ENCODE data around the gene C18orf63. TPM values are rescaled to one million over a fixed set of nuclear protein-coding genes. Genes with fewer than 3 reads are reported as not detected.
"Not testable (repeated sequence)": the region's sequence is repeated elsewhere in the genome, so short reads cannot be mapped to it uniquely, and the experiment has no call there.

Gene C18orf63
- polyA plus RNA-seq, 1 donor = 0.55 TPM

DNA sequence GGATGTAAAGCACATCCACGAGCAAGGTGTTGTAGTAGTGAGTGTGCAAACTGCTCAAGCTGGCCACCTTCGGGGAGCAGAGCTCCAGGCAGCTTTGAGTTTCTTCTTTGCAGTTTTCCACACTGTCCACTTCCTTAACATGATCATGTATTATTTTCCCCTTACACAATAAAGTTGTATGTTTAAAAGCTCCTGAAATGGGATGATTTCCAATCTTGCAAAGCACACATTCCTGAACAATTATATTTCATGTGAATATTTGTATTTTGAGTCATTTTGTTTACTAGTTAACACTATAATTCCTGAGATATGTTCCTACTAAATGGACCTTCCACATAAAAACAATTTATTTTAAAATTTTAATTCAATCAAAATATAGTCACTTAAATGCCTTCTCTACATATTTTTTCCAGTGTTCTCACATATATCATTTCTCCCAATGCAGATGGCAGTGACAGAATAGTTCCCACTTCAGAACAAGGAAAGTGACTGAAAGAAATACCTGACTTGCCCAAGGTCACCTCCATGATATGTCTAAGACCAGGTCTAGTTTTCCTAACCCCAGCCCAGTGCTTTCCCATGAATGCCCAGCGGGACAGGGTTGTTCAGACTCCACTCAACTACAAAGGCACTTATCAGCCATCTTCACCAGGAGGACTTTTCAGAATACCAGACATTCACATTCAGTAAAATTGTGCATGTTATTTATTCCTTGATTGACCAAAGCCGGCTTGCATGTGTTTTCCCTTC lies 29.4 kb upstream of the C18orf63 start:
- DNase-seq = no peak

DNA sequence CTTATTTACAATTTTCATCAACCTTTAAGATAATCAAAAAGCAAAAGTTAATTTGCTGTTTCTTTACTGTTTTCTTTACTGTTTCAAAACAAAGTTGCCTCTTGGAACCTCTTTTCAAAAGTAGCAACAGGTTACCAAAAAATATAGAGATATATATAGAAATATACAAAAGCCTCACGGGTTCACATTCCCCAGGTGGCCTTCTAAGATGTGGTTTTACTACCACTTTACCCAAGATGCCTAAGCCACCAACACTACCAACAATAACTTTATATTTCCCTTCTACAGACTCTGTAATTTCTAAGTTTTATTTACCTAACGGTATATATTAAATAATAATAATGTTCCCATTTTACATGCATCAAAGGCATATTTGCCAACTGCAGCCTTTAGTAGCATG lies 28.8 kb upstream of the C18orf63 start:
- no peak for DNase-seq

DNA sequence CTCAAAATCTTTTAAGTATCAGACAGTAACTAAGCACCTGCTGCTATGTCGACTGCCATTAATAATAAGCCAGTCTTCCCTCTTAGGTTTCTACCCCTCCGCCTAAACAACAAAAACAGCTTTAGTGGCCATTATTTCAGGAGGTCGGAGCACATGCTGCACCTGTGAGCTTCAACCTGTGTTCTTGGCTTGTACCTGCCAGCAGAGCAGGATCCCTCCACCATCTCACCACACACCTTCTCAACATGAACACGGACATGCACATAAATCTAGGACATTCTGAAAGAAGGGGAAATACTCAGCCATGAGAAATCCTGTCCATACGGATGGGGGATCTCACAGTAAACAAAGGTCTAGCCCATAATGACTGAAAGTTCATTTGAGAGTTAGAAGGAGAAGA lies 27.6 kb upstream of the C18orf63 start:
- no peak for DNase-seq

DNA sequence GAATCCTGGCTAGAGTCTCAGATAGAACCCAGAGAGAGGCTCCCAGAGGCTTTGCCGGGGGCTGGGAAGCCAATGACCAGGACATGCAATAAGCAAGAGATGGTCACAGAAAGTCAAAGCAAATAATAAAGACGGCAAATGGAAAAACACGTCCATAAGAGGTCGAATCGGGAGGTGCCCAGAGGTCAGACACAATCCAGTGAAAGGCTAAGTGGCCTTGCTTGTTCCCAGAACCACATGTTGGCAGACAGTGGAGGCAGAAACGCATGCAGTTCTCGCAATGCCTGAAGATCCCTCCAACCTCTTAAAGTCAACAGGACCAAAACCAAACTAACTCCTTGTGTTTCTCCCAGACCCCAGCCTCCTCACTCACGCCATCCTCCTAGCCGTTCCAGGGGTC lies 26.9 kb upstream of the C18orf63 start:
- no peak for DNase-seq

DNA sequence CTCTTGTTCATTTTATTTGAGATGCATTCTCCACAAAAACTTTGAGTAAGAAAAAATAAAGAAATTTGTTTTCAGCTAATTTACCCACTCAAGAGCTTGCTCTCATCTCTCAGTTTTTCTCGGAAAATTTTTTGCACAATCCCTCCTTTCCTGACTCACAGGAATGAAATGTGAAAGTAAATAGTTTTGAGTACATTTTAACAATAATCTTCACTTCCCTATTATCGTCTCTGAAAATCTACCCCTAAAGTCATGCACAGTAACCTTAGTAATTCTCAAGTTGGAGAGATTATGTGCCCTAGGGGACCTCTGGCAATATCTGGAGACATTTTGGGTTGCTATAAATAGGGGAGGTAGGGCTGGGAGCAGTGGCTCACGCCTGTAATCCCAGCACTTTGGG lies 26.5 kb upstream of the C18orf63 start:
- no peak for DNase-seq

DNA sequence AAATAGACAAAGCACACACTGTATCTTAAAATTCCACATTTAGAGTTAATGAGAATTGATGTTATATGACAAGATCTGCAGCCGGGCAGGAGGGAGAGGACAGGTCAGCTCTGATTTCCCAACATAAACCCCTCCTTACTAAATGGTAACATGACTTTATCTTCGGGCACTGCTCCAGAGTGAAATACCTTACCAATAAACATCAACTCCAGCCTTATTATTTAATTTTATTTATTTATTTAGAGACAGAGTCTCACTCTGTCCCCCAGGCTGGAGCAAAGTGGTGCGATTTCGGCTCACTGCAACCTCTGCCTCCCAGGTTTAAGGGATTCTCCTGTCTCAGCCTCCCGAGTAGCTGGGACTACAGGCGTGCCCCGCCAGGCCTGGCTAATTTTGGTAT lies 25.6 kb upstream of the C18orf63 start:
- DNase-seq = no peak

DNA sequence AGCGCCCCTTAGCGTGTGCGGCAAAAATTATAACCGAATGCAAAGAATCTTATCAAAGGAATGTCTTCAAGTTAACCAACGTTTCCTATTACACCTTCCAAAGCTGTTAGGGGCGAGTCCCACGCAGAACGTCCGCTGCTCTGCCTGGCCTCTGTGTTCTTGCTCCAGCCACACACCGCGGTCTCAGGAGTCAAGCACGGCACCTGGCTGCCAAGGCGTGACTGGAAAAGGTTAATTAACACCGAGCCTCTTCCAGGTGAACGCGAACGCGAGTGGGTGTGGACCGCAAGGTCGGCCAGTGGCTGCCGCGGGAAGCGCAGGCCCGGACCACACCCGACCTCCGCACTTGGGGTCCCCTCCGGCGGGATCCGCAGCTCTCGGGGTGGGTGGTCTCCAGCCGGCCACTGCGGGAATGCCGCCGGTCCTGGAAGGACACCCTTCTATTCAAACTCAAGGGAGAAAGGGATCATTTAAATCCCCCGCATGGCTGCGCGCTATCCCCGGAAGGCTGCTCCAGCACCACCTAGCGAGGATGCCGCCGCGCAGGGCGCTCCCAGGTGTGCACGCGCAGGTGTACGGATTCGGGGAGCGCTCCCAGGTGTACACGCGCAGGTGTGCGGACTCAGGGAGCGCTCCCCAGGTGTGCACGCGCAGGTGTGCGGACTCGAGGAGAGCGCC lies 24.7 kb upstream of the C18orf63 start:
- no peak for DNase-seq

DNA sequence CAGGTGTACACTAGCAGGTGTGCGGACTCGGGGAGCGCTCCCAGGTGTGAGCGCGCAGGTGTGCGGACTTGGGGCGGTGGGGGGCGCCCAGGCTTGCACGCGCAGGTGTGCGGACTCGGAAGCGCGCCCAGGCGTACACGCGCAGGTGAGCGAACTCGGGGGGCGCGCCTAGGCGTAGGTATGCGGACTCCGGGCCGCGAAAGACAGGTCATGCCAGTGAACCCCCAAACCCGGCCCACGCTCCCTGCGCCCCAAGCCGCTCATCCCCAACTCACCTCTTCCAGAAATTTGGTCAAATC lies 24.2 kb upstream of the C18orf63 start:
- no peak for DNase-seq

DNA sequence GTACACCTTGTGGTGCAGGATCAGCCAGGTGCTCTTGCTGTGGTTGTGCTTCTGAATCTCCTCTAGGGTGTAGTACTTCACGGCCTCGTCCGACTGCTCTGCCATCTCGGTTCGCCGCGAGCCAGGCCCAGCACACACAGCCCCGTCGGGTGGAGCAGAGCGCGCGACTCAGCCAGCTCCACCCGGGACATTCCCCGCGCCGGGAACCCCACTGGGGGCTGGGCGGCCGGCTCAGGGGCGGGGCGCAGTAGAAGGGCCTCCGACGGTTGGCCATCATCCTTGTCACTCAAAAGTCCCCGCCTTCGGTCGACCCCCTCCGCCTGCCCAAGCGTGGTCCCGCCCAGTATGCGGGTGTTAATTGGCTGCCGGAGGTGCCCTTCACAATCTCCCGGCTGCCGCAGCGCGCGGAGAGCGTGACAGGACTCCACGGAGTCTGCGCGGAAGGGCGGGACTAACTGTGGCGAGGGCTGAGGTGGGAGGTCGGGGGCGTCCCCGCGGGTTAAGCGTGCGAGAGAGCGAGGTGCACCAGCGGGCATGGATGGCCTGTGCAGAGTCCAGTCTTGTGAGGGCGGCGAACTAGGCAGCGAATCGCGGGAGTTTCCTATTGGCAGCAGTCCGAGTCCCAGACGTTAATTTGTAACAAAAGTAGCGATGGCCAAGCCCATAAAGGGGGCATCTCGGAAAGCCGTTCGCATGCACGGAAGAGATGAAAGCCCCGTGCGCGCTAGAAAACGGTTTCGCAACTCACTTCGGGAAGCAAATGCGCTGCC lies 23.7 kb upstream of the C18orf63 start, which contains the start of gene CYB5A:
Gene CYB5A (minus strand): TSS at position 193 of the 770 bp plus-strand sequence. CDS start 88 bp downstream, at position 105.
- DNase-seq = peak; percentile 97

DNA sequence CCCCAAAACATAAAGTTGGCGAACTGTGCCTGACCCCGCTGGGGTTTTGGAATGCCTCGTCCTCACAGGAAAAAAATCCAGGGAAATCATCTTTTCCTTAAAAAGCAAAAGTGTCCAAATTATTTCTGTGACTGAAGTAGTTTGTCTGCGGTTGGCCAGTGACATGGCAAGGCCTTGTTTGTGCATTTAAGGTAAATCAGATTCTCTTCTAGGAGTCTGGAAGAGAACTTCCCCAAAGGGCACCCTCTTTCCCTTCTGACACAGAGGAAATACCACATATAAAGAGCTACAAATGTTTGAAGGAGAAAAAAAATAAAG lies 23.1 kb upstream of the C18orf63 start:
- no peak for DNase-seq

DNA sequence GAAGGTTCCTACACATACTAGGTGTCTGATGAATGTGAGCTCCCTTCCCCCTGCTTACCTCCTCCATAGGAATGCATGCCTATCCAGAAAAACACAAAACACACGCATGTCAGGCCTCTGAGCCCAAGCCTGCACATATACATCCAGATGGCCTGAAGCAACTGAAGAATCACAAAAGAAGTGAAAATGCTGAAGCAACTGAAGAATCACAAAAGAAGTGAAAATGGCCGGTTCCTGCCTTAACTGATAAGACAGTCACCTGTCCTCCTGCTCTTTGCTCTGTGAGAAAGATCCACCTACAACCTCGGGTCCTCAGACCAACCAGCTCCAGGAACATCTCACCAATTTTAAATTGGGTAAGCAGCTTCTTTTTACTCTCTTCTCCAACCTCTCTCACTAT lies 22.7 kb upstream of the C18orf63 start:
- not testable (repeated sequence) for DNase-seq

DNA sequence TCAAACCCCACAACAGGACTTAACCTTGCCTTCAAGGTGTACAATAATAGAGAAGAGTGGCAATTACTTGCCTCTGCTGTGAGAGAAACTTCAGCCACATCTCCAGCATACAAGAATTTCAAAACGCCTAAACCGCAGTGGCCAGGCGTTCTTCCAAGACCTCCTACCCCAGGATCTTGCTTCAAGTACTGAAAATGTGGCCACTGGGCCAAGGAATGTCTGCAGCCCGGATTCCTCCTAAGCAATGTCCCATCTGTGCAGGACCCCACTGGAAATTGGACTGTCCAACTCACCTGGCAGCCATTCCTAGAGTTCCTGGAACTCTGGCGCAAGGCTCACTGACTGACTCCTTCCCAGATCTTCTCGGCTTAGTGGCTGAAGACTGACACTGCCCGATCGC lies 21.1 kb upstream of the C18orf63 start:
- DNase-seq = no peak

DNA sequence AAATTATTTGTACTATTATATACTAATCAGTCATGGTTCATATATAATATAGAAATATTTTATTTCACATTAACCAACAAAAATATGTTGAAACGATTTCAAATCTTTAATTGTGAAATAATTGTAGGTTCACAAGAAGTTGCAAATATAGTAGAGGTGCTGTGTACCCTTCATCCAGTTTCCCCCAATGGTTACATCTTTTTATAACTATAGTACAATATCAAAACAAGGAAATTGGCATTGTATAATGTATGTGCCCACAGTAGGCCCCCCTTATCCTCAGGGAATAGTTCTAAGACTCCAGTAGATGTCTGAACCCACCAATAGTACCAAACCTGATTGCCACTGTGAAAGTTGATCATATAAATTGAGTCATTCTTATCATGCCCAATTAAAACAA lies 16.5 kb upstream of the C18orf63 start:
- no peak for DNase-seq

DNA sequence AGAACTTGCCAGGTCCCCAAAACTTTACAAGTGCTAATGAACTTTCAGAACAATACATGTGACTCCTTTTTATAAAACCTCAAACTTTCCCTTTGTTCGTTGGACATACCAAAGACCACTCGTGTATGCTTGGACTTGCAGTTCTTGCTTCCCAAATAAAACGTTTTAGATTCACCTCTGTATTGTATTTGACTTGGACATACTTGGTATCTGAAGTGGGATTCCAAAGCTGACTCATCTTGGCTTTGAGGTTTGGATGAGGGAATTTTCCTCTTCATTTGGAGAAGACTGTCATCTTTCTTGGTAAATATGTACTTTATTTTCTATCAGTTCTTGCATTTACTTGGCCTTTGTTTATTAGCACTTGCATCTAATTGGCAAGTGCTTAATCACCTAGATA lies 15.9 kb upstream of the C18orf63 start:
- DNase-seq = no peak

DNA sequence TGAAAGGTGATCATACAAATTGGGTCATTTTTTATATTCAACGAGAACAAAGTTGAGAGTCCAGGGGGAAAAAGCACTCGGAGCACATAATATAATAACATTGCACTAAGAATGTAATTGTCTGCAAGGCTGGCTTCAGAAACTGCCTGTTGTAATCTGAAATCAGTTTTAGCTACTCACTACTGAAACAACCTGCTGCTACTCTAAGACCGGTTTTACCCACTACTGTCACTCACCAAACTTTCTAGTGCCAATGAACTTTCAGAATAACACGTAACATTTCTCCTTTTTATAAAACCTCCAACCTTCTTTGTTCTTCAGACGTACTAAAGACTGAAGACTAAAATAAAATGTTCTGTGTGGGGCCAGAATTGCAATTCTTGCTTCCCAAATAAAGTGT lies 12.3 kb upstream of the C18orf63 start:
- DNase-seq = no peak

DNA sequence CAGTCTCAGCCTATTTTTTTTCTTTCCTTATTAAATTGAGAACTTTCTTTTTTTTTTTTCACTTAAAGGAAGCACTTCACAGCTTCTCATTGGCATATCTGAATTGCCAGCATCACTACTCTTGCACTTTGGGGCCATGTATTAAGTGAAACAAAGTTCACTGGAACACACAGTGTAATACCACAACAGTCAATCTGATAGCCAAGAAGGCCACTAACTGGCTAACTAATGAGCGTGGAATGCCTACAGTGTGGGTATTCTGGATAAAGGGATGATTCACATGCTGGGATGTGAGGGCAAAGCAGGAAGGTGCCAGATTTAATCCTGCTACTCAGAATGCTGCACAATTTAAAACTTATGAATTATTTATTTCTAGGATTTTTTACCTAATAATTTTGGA lies 11.7 kb upstream of the C18orf63 start:
- DNase-seq = no peak

DNA sequence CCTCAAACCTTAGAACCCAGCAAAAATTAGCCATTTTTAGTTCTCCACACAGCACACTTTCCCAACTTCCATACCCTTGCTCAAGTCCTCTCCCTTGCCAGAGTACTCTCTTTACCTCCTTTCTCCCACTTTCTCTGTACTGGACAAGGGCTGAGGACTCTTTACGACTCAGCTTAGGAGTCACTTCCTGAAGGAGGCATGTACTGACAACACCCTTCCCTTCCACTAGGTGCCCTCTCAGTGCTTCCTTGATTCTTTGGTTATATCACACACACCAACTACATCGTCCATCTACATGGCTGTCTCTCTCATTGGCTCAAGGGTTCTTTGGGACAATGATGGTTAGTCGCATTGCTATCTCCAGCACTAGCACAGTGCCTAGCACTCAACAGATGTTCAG lies 5.2 kb upstream of the C18orf63 start:
- no peak for DNase-seq

DNA sequence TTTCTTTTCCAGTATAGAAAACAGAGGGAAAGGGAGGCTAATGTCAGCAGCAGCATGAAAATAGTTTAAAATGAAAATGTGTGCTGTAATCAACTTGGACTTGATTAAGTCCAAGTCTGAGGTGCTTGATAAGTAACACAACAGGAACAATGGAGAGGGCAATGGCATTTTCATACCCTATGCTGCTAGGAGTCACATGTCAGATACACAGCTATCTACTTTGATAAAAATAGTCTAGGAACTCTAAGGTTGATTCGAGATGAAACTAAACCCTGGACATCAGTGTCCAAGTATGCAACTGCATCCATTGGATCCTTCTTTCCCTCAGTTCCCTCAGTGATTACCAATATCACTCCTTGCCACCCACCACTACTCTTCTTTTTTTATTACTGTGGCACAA lies 4.6 kb upstream of the C18orf63 start:
- DNase-seq = no peak

DNA sequence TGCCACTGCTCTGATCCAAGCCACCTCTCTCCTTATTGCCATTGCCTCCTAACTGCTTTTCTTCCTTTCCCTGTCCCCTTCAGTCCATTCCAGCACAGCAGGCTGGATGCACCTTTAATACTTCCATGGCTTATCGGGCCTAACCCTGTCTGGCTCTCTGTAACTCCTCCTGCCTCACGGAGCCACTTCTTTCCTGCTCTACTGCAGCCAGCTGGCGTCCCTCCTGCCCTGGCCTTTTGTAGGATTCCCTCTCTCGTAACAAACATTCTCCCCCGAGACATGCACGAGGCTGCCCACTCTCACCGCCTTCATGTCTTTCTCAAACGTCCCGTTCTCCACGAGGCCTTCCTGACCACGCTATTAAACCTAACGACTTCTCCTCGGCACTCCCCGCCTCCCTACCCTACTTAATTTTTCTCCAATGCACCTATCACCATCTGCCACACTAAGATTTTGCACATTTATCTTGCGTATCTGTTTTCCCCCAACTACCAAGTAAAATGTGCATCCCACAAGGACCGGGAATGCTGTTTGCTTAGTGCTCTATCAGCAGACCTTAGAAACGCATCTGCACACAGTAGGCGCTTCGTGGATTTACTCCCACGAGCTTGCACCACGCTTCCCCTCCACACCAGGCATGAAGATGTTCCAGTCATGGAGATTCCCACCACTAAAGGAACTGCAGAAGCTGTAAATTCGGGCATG lies 728 bp upstream of the C18orf63 start:
- no peak for DNase-seq

DNA sequence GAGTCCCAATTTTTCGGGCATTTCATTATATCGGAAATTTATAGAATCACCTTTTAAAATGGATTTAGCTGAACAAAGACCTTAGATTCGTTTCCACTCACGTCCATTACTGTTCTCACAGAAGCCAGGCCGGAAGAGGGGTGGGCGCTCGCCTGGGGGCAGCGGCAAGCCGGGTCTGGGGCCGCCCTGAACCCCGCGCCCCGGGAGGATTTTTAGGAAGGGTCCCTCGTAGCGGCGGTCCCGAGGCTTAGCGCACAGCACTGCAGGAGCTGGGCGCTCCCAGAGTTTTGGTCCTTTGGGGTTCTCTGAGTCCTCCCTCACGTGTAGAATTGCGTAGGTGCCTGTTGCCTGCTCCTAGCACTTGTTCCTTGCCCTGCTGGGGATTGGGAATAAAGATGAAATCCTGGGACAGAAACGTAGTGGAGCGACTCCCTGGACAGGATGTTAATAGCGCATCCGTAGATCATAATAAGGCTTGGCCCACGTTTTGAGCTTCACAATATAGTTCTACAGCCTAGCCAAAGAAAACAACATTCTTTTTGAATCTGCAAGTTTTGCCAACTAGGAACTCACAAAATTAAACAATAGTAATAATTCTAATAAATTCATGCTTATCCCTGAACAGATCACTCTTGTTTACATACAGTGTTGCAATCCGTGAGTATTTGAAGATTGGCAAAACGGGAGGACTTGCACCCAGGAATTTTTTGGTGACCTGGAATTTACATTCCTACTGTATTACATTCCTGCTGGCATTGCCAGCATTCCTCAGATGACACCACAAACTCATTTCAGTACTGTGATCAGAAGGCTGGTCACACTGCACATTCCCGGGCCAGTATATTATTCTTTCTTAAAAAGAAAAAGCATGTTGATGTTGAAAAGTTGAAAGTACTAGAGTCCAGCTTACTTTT lies 875 bp downstream of the C18orf63 start:
- no peak for DNase-seq

DNA sequence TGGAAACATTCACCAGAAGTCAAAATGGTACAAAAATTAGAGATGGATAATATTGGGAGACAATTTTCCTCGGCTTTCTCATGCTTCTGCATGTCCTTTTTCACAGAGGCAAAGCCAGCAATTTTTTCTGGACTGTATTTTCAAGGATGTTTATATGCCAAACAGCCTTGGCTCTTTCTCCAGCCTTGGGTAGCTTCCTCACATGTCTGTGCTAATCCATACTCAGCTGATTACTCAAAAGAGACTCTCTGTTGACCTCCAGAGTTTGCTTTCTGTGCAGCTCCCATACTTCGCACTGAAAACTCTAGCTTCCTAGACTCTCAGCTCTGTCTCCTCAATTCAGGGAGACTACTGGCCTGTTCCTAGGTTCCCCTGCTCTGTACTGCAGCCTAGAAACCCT lies 10.6 kb downstream of the C18orf63 start:
- DNase-seq = no peak

DNA sequence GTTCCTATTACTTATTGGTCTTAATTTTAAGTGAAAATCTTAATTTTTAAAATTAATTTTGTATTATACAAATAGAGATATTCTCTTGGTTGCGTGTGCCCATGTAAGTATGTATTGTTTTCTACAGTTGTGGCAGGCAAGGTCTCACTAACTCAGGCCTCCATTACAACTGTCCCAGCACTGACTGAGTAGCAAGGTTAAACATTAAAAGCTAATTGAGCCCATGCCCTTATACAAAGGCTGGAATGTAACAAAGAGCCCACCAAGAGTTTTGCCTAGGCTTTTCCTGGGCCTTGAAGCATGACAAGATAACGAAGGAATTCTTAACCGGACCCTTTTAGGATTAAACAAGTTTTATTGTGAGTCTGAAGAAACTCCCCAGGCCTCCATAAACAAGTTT lies 11.2 kb downstream of the C18orf63 start:
- not testable (repeated sequence) for DNase-seq
